GM12878 (cell line): ENCODE data around the gene SASH3. TPM values are rescaled to one million over a fixed set of nuclear protein-coding genes. Genes with fewer than 3 reads are reported as not detected.

Source experiments
- ATAC-seq: fragments of 200-7000 bp; cut with Tn5 transposase; 3 replicates; pipeline ENCODE4 v1.9.1; 2020; ENCODE audit warnings: mild to moderate bottlenecking, moderate library complexity
- BruUV-seq: library from RNA; stranded (reverse); fragments of 400-500 nt; replicated peaks from 2 replicates; lab custom pipeline; 2021; lab: Mats Ljungman, UMichigan
- CTCF ChIA-PET: fragments of 300-600 bp; sonication (Branson Sonifier 250); formaldehyde crosslinking; extraction: SDS; loops from one replicate; lab custom pipeline; 2021; ENCODE audit warnings: inconsistent platforms; lab: Yijun Ruan, JAX
- POLR2A ChIA-PET: fragments of 350-600 bp; formaldehyde crosslinking; extraction: SDS; loops from one replicate; lab custom pipeline; 2021; ENCODE audit warnings: inconsistent platforms; lab: Charles Lee
- RAD21 ChIA-PET: fragments of 300-600 bp; sonication (Branson Sonifier 250); formaldehyde crosslinking; loops from one replicate; lab custom pipeline; 2023; ENCODE audit warnings: antibody characterized with exemption; ENCODE audit not compliant: unreplicated experiment; lab: Charles Lee
- SMC1A ChIA-PET: fragments of 300-600 bp; sonication (Branson Sonifier 250); formaldehyde crosslinking; loops from one replicate; lab custom pipeline; 2023; ENCODE audit not compliant: unreplicated experiment, uncharacterized antibody; lab: Charles Lee
- DNase-seq: peaks from one replicate; pipeline ENCODE4 v3.0.0-alpha.2; 2011; ENCODE audit warnings: low read depth, low spot score
- FAIRE-seq: peaks from 3 replicates; lab custom pipeline; 2011; peaks lifted over from hg19 to GRCh38; lab: Jason Lieb, UNC
- H2AFZ ChIP-seq: 2 replicates; pipeline ENCODE4 v1.6.0; 2011; ENCODE audit warnings: low read depth, low read length, control low read depth; ENCODE audit not compliant: control insufficient read depth
- H3K27ac ChIP-seq: 2 replicates; pipeline ENCODE4 v1.5.1; 2011; ENCODE audit warnings: control low read depth; ENCODE audit not compliant: control insufficient read depth, insufficient read depth
- H3K27me3 ChIP-seq, 2 experiments: replicated peaks in 1 of 2; 2 replicates each; pipeline versions ENCODE4 v1.6.0 to v1.6.1; 2011; ENCODE audit warnings: low read length in 1 of 2; ENCODE audit not compliant: control insufficient read depth in 2 of 2, insufficient read depth in 2 of 2
- H3K36me3 ChIP-seq, 2 experiments: 2 replicates each; pipeline ENCODE4 v1.5.1; 2011; ENCODE audit warnings: low read length in 1 of 2; ENCODE audit not compliant: control insufficient read depth in 2 of 2, insufficient read depth in 2 of 2
- H3K4me1 ChIP-seq: 2 replicates; pipeline ENCODE4 v1.6.1; 2011; ENCODE audit warnings: mild to moderate bottlenecking, low read length, moderate library complexity, mixed read lengths; ENCODE audit not compliant: control insufficient read depth, insufficient read depth
- H3K4me2 ChIP-seq: 2 replicates; pipeline ENCODE4 v1.6.0; 2011; ENCODE audit warnings: control low read depth; ENCODE audit not compliant: control insufficient read depth, insufficient read depth
- H3K4me3 ChIP-seq: fragments of 200-600 bp; sonication (generic); 2 replicates; pipeline ENCODE4 v1.5.1; 2016
- H3K79me2 ChIP-seq: 2 replicates; pipeline ENCODE4 v1.6.0; 2011; ENCODE audit warnings: low read length; ENCODE audit not compliant: control insufficient read depth, insufficient read depth
- H3K9ac ChIP-seq: 2 replicates; pipeline ENCODE4 v1.8.0; 2011; ENCODE audit warnings: low read length, control low read depth, mixed read lengths; ENCODE audit not compliant: control insufficient read depth, insufficient read depth
- H3K9me3 ChIP-seq: replicated peaks from 3 replicates; pipeline ENCODE4 v1.5.1; 2011; ENCODE audit warnings: mild to moderate bottlenecking, low read length; ENCODE audit not compliant: control insufficient read depth, insufficient read depth
- H4K20me1 ChIP-seq: 2 replicates; pipeline ENCODE4 v1.6.0; 2011; ENCODE audit not compliant: control insufficient read depth, insufficient read depth
- BACH1 ChIP-seq: fragments of 450-650 bp; IDR thresholded peaks from 2 replicates; pipeline ENCODE4 v1.6.1; 2017; ENCODE audit warnings: mild to moderate bottlenecking, borderline replicate concordance
- BHLHE40 ChIP-seq, 2 experiments: fragments of 450-650 bp in 1 of 2; IDR thresholded peaks; 2 replicates each; pipeline ENCODE4 v1.6.1; 2011 to 2017; ENCODE audit warnings: low read depth in 2 of 2, borderline replicate concordance in 1 of 2, improper control_type of control experiment in 1 of 2, low read length in 1 of 2, mild to moderate bottlenecking in 1 of 2
- CREM ChIP-seq: IDR thresholded peaks from 2 replicates; pipeline ENCODE4 v1.6.1; 2014; ENCODE audit warnings: antibody characterized with exemption, low read depth
- KAT2A ChIP-seq: conservative IDR thresholded peaks from 2 replicates; pipeline ENCODE4 v1.6.1; 2011; ENCODE audit warnings: low read depth, low read length; ENCODE audit not compliant: control insufficient read depth
- LARP7 ChIP-seq: fragments of 450-650 bp; IDR thresholded peaks from 2 replicates; pipeline ENCODE4 v1.6.1; 2017; ENCODE audit warnings: mild to moderate bottlenecking
- NFYB ChIP-seq: IDR thresholded peaks from 2 replicates; pipeline ENCODE4 v1.6.1; 2011; ENCODE audit warnings: low read depth, mild to moderate bottlenecking, low read length, improper control_type of control experiment, moderate library complexity; ENCODE audit not compliant: insufficient read depth
- NRF1 ChIP-seq: conservative IDR thresholded peaks from 2 replicates; pipeline ENCODE4 v1.6.1; 2011; ENCODE audit warnings: mild to moderate bottlenecking, low read depth, low read length, improper control_type of control experiment
- POLR2AphosphoS2 ChIP-seq: IDR thresholded peaks from 2 replicates; pipeline ENCODE4 v1.6.1; 2011; ENCODE audit warnings: low read depth, mild to moderate bottlenecking, low read length, improper control_type of control experiment, moderate library complexity
- RAD21 ChIP-seq: IDR thresholded peaks from 2 replicates; pipeline ENCODE4 v1.6.1; 2011; ENCODE audit warnings: mild to moderate bottlenecking, low read depth, low read length, moderate library complexity; ENCODE audit not compliant: insufficient read depth
- SIN3A ChIP-seq: IDR thresholded peaks from 2 replicates; pipeline ENCODE4 v1.6.1; 2012; ENCODE audit warnings: low read depth, low read length, improper control_type of control experiment
- SPI1 ChIP-seq: IDR thresholded peaks from 2 replicates; pipeline ENCODE4 v1.6.1; 2011; ENCODE audit warnings: low read depth, mild to moderate bottlenecking, low read length, moderate library complexity, borderline replicate concordance; ENCODE audit not compliant: insufficient read depth
- TCF7 ChIP-seq: IDR thresholded peaks from 2 replicates; pipeline ENCODE4 v1.6.1; 2014; ENCODE audit warnings: antibody characterized with exemption, borderline replicate concordance
- ZBED1 ChIP-seq: IDR thresholded peaks from 2 replicates; pipeline ENCODE4 v1.6.1; 2016; ENCODE audit warnings: borderline replicate concordance
- ZNF217 ChIP-seq: fragments of 450-650 bp; IDR thresholded peaks from 2 replicates; pipeline ENCODE4 v1.6.1; 2017; ENCODE audit warnings: antibody characterized with exemption, mild to moderate bottlenecking
- ZNF384 ChIP-seq: IDR thresholded peaks from 2 replicates; pipeline ENCODE4 v1.6.1; 2012; ENCODE audit warnings: low read depth, mild to moderate bottlenecking, low read length, improper control_type of control experiment, borderline replicate concordance
- WGBS: methylation state at CpG from one replicate; pipeline ENCODE4 v1.1.6; 2016; ENCODE audit warnings: low lambda C conversion rate; ENCODE audit not compliant: insufficient replicate concordance, insufficient coverage; ENCODE audit errors: missing lambda C conversion rate; 5-methylcytosine and 5-hydroxymethylcytosine counted together
- in situ Hi-C: fragments of 300-500 bp; cut with MboI; formaldehyde crosslinking; loops from 9 replicates; pipeline ENCODE4 v1.14.3; 2018; ENCODE audit warnings: mixed read lengths
- intact Hi-C: fragments of 100-400 bp; cut with micrococcal nuclease; formaldehyde crosslinking; loops from one replicate; pipeline ENCODE4 v1.14.2; 2022; ENCODE audit not compliant: unreplicated experiment
- polyA plus RNA-seq, 11 experiments: library from polyadenylated mRNA; depleted of rRNA in 4 of 11; unstranded in 6 of 11; stranded (reverse) in 5 of 11; fragments of >200 nt; fragmentation: Nextera tagmentation in 4 of 11; fragmentation: Illumina TruSeq in 1 of 11; extraction: Ambion mirVana in 4 of 11; extraction: Trizol in 1 of 11; gene quantifications; 1 replicate in 1 of 11; 2 replicates in 10 of 11; pipeline versions ENCODE4 v1.2.1 to v1.2.3, GENCODE V29; 2011 to 2016; ENCODE audit warnings: inconsistent platforms in 2 of 11, missing spikeins in 2 of 11, low read depth in 1 of 11
- total RNA-seq, 4 experiments: library from RNA; depleted of rRNA in 3 of 4; stranded (reverse); fragments of >200 nt in 3 of 4; fragmentation: Illumina TruSeq in 1 of 4; extraction: Trizol in 1 of 4; gene quantifications; 2 replicates each; pipeline versions ENCODE4 v1.2.1 to v1.2.3, GENCODE V29; 2013 to 2021
- TF ChIP-seq, protein P1 (sequence below): fragments of 450-650 bp; IDR thresholded peaks from 2 replicates; pipeline ENCODE4 v1.6.1; 2017; ENCODE audit warnings: mild to moderate bottlenecking, low read depth, inconsistent platforms; ENCODE audit not compliant: poor library complexity, severe bottlenecking
- TF ChIP-seq, protein P2 (sequence below): fragments of 450-650 bp; IDR thresholded peaks from 2 replicates; pipeline ENCODE4 v1.6.1; 2017; ENCODE audit warnings: mild to moderate bottlenecking, moderate library complexity

Gene SASH3
- total and polyA plus RNA-seq, 10 of the 15 experiments (the other 5 are each of a cell fraction or from before 2014, with no cell fraction given) = 23.1 to 233 (median 160) TPM

DNA sequence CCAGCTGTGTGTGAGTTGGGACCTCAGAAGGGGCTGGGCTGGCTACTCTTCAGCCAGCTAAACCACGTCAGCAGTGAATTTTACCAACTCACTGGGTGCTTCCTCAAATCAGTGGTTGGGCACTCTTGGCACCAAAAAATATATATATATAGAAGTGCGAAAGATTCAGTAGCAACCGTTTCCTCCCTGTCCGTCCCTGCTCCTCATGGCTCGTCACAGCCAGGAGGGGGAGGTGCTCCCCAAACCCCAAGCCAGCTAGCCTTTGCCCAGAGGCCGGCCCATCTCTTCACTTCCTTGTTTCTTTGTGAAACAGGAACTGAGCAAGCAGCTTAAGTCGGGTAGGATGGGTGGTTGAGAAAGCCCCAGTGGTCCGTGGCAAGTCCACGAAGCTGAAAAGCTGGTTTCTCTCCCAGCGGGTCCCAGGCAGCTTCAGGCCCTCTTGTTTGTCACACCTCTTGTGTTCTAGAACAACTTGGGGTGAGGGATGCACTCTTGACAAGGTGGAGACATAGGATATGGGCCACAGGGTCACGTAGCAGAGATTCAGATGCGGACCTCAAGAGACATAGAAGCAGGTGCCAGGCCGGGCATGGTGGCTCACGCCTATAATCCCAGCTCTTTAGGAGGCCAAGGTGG lies 6.8 kb upstream of the SASH3 start:
- Histone ChIP-seq H3K79me2 (peaks cover 4% of the 10 kb centered on the region), H3K4me2 (peak overlapping the region; percentile 9; the same call in 1 of the 2 replicates), H3K4me3 (no peak overlapping the region), H3K9me3 (no peaks in the 10 kb centered on the region), H3K27ac (peak overlapping the region; percentile 86), H3K36me3 (no peaks in the 10 kb centered on the region), H3K9ac (peak overlapping the region; percentile 24; the same call in 1 of the 2 replicates), H3K27me3 (no peaks in the 10 kb centered on the region), H3K4me1 (peaks cover 70% of the 10 kb centered on the region), H4K20me1 (no peaks in the 10 kb centered on the region), H2AFZ (no peak overlapping the region)
- CTCF ChIA-PET = interaction anchor here (0.7 to 8.5 kb wide), 12 partner anchors 9 to 403 kb away, joined by 3 to 66 read pairs (median 4); partner anchors contain the start of genes SASH3 and UTP14A
- DNase-seq (peak; percentile 91), ATAC-seq (peak; percentile 84), FAIRE-seq (peak; percentile 85)
- intact Hi-C loops = loop anchor here (10.0 kb wide), 1 partner anchor 402 kb away; the partner anchor contains the start of gene RAB33A
- RAD21 ChIA-PET = interaction anchor here (1.3 to 10.0 kb wide), 10 partner anchors 9 to 311 kb away, joined by 3 to 166 read pairs (median 8); partner anchors contain the start of gene SASH3
- SMC1A ChIA-PET = interaction anchor here (0.7 to 9.2 kb wide), 9 partner anchors 9 to 66 kb away, joined by 3 to 165 read pairs (median 4); partner anchors contain the start of gene SASH3
- BruUV-seq = no TSS peak
- in situ Hi-C loops = no loop called here
- 6% methylated on average over 14 of the region's 14 CpGs for WGBS
- POLR2A ChIA-PET = interaction anchor here (0.7 to 10.1 kb wide), 6 partner anchors 10 to 312 kb away, joined by 3 to 169 read pairs (median 4); partner anchors contain the start of gene SASH3
- TF ChIP-seq ZBED1 = no peak
- TF ChIP-seq RAD21 = peak; percentile 20; the same call in 1 of the 2 replicates
- peak; percentile 98 for TF ChIP-seq SPI1
- peak; percentile 63; the same call in 1 of the 2 replicates for TF ChIP-seq BACH1
- no peak for TF ChIP-seq POLR2AphosphoS2
- no peak for TF ChIP-seq TCF7
- TF ChIP-seq BHLHE40 (IDR thresholded peaks at IDR 0.05; ENCODE audit: borderline replicate concordance in 1 of 2, low read depth in 2 of 2, low read length in 1 of 2) = peak; percentile 55 to 68; a peak in 3 of 4 replicates
- 0 out of 2 replicates have a peak, but pooled peaks have one; percentile 13 for TF ChIP-seq SIN3A
- TF ChIP-seq, protein P1, sequence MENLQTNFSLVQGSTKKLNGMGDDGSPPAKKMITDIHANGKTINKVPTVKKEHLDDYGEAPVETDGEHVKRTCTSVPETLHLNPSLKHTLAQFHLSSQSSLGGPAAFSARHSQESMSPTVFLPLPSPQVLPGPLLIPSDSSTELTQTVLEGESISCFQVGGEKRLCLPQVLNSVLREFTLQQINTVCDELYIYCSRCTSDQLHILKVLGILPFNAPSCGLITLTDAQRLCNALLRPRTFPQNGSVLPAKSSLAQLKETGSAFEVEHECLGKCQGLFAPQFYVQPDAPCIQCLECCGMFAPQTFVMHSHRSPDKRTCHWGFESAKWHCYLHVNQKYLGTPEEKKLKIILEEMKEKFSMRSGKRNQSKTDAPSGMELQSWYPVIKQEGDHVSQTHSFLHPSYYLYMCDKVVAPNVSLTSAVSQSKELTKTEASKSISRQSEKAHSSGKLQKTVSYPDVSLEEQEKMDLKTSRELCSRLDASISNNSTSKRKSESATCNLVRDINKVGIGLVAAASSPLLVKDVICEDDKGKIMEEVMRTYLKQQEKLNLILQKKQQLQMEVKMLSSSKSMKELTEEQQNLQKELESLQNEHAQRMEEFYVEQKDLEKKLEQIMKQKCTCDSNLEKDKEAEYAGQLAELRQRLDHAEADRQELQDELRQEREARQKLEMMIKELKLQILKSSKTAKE = no peak
- TF ChIP-seq NFYB = no peak
- no peak for TF ChIP-seq NRF1
- TF ChIP-seq KAT2A = no peak
- no peak for TF ChIP-seq LARP7
- TF ChIP-seq ZNF384 = no peak
- TF ChIP-seq, protein P2, sequence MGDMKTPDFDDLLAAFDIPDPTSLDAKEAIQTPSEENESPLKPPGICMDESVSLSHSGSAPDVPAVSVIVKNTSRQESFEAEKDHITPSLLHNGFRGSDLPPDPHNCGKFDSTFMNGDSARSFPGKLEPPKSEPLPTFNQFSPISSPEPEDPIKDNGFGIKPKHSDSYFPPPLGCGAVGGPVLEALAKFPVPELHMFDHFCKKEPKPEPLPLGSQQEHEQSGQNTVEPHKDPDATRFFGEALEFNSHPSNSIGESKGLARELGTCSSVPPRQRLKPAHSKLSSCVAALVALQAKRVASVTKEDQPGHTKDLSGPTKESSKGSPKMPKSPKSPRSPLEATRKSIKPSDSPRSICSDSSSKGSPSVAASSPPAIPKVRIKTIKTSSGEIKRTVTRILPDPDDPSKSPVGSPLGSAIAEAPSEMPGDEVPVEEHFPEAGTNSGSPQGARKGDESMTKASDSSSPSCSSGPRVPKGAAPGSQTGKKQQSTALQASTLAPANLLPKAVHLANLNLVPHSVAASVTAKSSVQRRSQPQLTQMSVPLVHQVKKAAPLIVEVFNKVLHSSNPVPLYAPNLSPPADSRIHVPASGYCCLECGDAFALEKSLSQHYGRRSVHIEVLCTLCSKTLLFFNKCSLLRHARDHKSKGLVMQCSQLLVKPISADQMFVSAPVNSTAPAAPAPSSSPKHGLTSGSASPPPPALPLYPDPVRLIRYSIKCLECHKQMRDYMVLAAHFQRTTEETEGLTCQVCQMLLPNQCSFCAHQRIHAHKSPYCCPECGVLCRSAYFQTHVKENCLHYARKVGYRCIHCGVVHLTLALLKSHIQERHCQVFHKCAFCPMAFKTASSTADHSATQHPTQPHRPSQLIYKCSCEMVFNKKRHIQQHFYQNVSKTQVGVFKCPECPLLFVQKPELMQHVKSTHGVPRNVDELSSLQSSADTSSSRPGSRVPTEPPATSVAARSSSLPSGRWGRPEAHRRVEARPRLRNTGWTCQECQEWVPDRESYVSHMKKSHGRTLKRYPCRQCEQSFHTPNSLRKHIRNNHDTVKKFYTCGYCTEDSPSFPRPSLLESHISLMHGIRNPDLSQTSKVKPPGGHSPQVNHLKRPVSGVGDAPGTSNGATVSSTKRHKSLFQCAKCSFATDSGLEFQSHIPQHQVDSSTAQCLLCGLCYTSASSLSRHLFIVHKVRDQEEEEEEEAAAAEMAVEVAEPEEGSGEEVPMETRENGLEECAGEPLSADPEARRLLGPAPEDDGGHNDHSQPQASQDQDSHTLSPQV = peak; percentile 31; the same call in 1 of the 2 replicates
- TF ChIP-seq CREM = no peak; the same call in 1 of the 2 replicates
- TF ChIP-seq ZNF217 = no peak
